Smooth muscle cell (in vitro differentiated cells): ENCODE results near the gene LAMA4. TPM values are rescaled to one million over a fixed set of nuclear protein-coding genes. Genes with fewer than 3 reads are reported as not detected.

Experiments used
- DNase-seq: peaks from one replicate; lab custom pipeline; 2025; ENCODE audit not compliant: unreplicated experiment; lab: John Stamatoyannopoulos, UW
- H2AFZ ChIP-seq: fragments of 200-600 bp; sonication (generic); 2 replicates; pipeline ENCODE4 v1.6.0; 2016; ENCODE audit warnings: antibody characterized with exemption, low read depth, mild to moderate bottlenecking
- H3F3A ChIP-seq: fragments of 200-600 bp; sonication (generic); 2 replicates; pipeline ENCODE4 v1.6.0; 2017; ENCODE audit warnings: antibody characterized with exemption, low read depth
- H3K27ac ChIP-seq: fragments of 200-600 bp; sonication (generic); 2 replicates; pipeline ENCODE4 v1.5.1; 2016; ENCODE audit warnings: low read depth, mild to moderate bottlenecking
- H3K27me3 ChIP-seq: fragments of 200-600 bp; sonication (generic); 2 replicates; pipeline ENCODE4 v1.6.1; 2016; ENCODE audit warnings: low read depth, mild to moderate bottlenecking
- H3K36me3 ChIP-seq: fragments of 200-600 bp; sonication (generic); 2 replicates; pipeline ENCODE4 v1.5.1; 2016; ENCODE audit warnings: low read depth
- H3K4me1 ChIP-seq: fragments of 200-600 bp; sonication (generic); 2 replicates; pipeline ENCODE4 v1.5.1; 2016; ENCODE audit warnings: low read depth
- H3K4me2 ChIP-seq: fragments of 200-600 bp; sonication (generic); 2 replicates; pipeline ENCODE4 v1.6.0; 2016; ENCODE audit warnings: mild to moderate bottlenecking
- H3K4me3 ChIP-seq: fragments of 200-600 bp; sonication (generic); 2 replicates; pipeline ENCODE4 v1.5.1; 2016; ENCODE audit warnings: mild to moderate bottlenecking
- H3K79me2 ChIP-seq: fragments of 200-600 bp; sonication (generic); 2 replicates; pipeline ENCODE4 v1.6.0; 2016; ENCODE audit warnings: low read depth, mild to moderate bottlenecking
- H3K9ac ChIP-seq: fragments of 200-600 bp; sonication (generic); 2 replicates; pipeline ENCODE4 v1.6.0; 2016; ENCODE audit warnings: low read depth
- H3K9me3 ChIP-seq: fragments of 200-600 bp; sonication (generic); replicated peaks from 2 replicates; pipeline ENCODE4 v1.5.1; 2016; ENCODE audit warnings: low read depth
- H4K20me1 ChIP-seq: fragments of 200-600 bp; sonication (generic); 2 replicates; pipeline ENCODE4 v1.6.0; 2016; ENCODE audit warnings: low read depth
- CTCF ChIP-seq: fragments of 200-600 bp; sonication (generic); IDR thresholded peaks from 2 replicates; pipeline ENCODE4 v1.5.1; 2017; ENCODE audit warnings: borderline replicate concordance, mild to moderate bottlenecking, antibody characterized with exemption; ENCODE audit not compliant: insufficient read depth, poor library complexity, severe bottlenecking
- WGBS: methylation state at CpG from one replicate; pipeline ENCODE4 v1.1.7; 2016; ENCODE audit warnings: low lambda C conversion rate; 5-methylcytosine and 5-hydroxymethylcytosine counted together
- polyA plus RNA-seq: library from polyadenylated mRNA; unstranded; fragments of >200 nt; fragmentation: Nextera tagmentation; extraction: Ambion mirVana; gene quantifications from 2 replicates; pipeline ENCODE4 v1.2.1, GENCODE V29; 2016
- total RNA-seq: library from RNA; depleted of rRNA; stranded (reverse); fragments of >200 nt; gene quantifications from 2 replicates; pipeline ENCODE4 v1.2.3, GENCODE V29; 2014

The LAMA4 gene
- total and polyA plus RNA-seq, 2 experiments from 2014 or later: 9.1 to 29.4 TPM

GRCh38 chr6:112149719-112150263 is 104.6 kb downstream of the LAMA4 start:
- Histone ChIP-seq H3K4me1 (no peaks in the 10 kb centered on the region), H3K9me3 (no peaks in the 10 kb centered on the region), H3K36me3 (no peaks in the 10 kb centered on the region), H3F3A (no peaks in the 10 kb centered on the region), H3K27me3 (no peaks in the 10 kb centered on the region), H3K9ac (no peak overlapping the region), H3K79me2 (no peaks in the 10 kb centered on the region), H3K27ac (no peak overlapping the region), H3K4me3 (no peak overlapping the region), H4K20me1 (no peaks in the 10 kb centered on the region), H3K4me2 (no peak overlapping the region), H2AFZ (peak overlapping the region; percentile 37)
- 32% methylated on average over 4 of the region's 4 CpGs for WGBS
- no peak for TF ChIP-seq CTCF
- no peak for DNase-seq

GRCh38 chr6:112149236-112149635 is 105.1 kb downstream of the LAMA4 start:
- Histone ChIP-seq H3K27me3 (no peaks in the 10 kb centered on the region), H3K4me2 (no peak overlapping the region), H3F3A (no peaks in the 10 kb centered on the region), H4K20me1 (no peaks in the 10 kb centered on the region), H3K4me1 (no peaks in the 10 kb centered on the region), H2AFZ (peak overlapping the region; percentile 37), H3K4me3 (no peak overlapping the region), H3K9ac (no peak overlapping the region), H3K27ac (no peak overlapping the region), H3K79me2 (no peaks in the 10 kb centered on the region), H3K36me3 (no peaks in the 10 kb centered on the region), H3K9me3 (no peaks in the 10 kb centered on the region)
- no peak for DNase-seq
- no peak for TF ChIP-seq CTCF
- 25% methylated on average over 1 of the region's 1 CpG for WGBS

GRCh38 chr6:112148103-112148502 is 106.3 kb downstream of the LAMA4 start:
- no peaks in the 10 kb centered on the region for H3F3A ChIP-seq
- no peak for TF ChIP-seq CTCF
- 96% methylated on average over 6 of the region's 6 CpGs for WGBS

GRCh38 chr6:112145080-112145573 is 109.2 kb downstream of the LAMA4 start:
- TF ChIP-seq CTCF: no peak
- no peaks in the 10 kb centered on the region for H3K36me3 ChIP-seq
- no peak overlapping the region for H3K9ac ChIP-seq
- no peak overlapping the region for H3K4me3 ChIP-seq
- H3K4me1 ChIP-seq: no peaks in the 10 kb centered on the region
- no peak overlapping the region for H2AFZ ChIP-seq
- DNase-seq: no peak
- H3K27ac ChIP-seq: no peak overlapping the region
- no peaks in the 10 kb centered on the region for H3K9me3 ChIP-seq
- no peaks in the 10 kb centered on the region for H3K27me3 ChIP-seq
- no peaks in the 10 kb centered on the region for H3F3A ChIP-seq
- no peaks in the 10 kb centered on the region for H4K20me1 ChIP-seq
- WGBS: 88% methylated on average over 10 of the region's 10 CpGs
- no peak overlapping the region for H3K4me2 ChIP-seq
- no peaks in the 10 kb centered on the region for H3K79me2 ChIP-seq

More at GRCh38 chr6:112148103-112148502, 106.3 kb downstream of the LAMA4 start:
- H2AFZ ChIP-seq: no peak overlapping the region
- H3K79me2 ChIP-seq: no peaks in the 10 kb centered on the region
- no peaks in the 10 kb centered on the region for H3K27me3 ChIP-seq
- H4K20me1 ChIP-seq: no peaks in the 10 kb centered on the region
- no peaks in the 10 kb centered on the region for H3K4me1 ChIP-seq
- H3K9ac ChIP-seq: no peak overlapping the region
- DNase-seq: no peak
- no peak overlapping the region for H3K4me2 ChIP-seq
- H3K9me3 ChIP-seq: no peaks in the 10 kb centered on the region
- no peak overlapping the region for H3K27ac ChIP-seq
- H3K4me3 ChIP-seq: no peak overlapping the region
- H3K36me3 ChIP-seq: no peaks in the 10 kb centered on the region
